ENCODE measurements around the gene NCAM1.
A peak's percentile ranks its signal among the peaks of the same experiment; 100 is the strongest.

The NCAM1 gene

DNA sequence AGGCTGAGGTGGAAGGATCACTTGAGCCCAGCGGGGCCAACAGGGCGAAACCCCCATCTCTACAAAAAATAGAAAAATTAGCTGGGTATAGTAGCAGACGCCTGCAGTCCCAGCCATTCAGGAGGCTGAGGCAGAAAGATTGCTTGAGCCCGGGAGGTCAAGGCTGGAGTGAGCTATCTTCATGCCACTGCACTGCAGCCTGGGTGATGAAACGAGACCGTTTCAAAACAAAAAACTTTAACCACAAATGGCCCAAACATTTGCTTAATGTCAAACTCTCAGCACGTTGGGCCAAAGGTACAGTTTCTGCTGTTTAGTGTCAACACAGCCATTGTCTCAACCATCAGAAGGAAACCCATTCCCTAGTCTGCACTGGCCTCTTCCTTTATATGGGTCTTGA, 284.0 kb downstream of the NCAM1 start:
- no peak overlapping the region for H2BK15ac ChIP-seq (ENCODE audit: low read depth, poor library complexity, severe bottlenecking)
- H2BK12ac ChIP-seq (ENCODE audit: low read length in 2 of 2), result no peak overlapping the region
- no peak overlapping the region for H2AFZ ChIP-seq (ENCODE audit: low read depth, low read length)
- H3K9ac ChIP-seq (ENCODE audit: low read length), result no peak overlapping the region
- H3K9me3 ChIP-seq (ENCODE audit: control insufficient read depth, low read length), result no peaks in the 10 kb centered on the region
- no peaks in the 10 kb centered on the region for H3K79me1 ChIP-seq (replicated peaks; ENCODE audit: low read length, poor library complexity, severe bottlenecking)
- H3K4me3 ChIP-seq (ENCODE audit: insufficient read depth in 1 of 2, low read depth in 1 of 2, low read length in 2 of 2), result no peak overlapping the region
- H3K4me2 ChIP-seq (ENCODE audit: low read length, poor library complexity, severe bottlenecking), result no peak overlapping the region
- no peaks in the 10 kb centered on the region for H3K4me1 ChIP-seq (ENCODE audit: control insufficient read depth, insufficient read depth, low read depth, low read length)
- 89% methylated on average over 7 of the region's 7 CpGs for WGBS
- H2BK120ac ChIP-seq (ENCODE audit: low read depth, low read length), result no peak overlapping the region
- H4K91ac ChIP-seq (ENCODE audit: low read length), result no peak overlapping the region
- H3K27ac ChIP-seq (ENCODE audit: low read length, poor library complexity, severe bottlenecking), result no peak overlapping the region
- H3K36me3 ChIP-seq (ENCODE audit: control insufficient read depth in 1 of 2, insufficient read depth in 2 of 2, low read depth in 1 of 2, low read length in 2 of 2), result no peaks in the 10 kb centered on the region
- H3K27me3 ChIP-seq (ENCODE audit: control insufficient read depth in 1 of 2, insufficient read depth in 1 of 2, low read length in 2 of 2), result peaks cover 0 to 45% of the 10 kb centered on the region in 2 experiments
- no peak overlapping the region for H2AK5ac ChIP-seq (ENCODE audit: low read length, severe bottlenecking)
- DNase-seq, result no peak
- no peak overlapping the region for H2BK5ac ChIP-seq (ENCODE audit: low read depth, low read length, poor library complexity, severe bottlenecking)
- no peak overlapping the region for H3K4ac ChIP-seq (ENCODE audit: low read depth in 1 of 2, low read length in 2 of 2)
- H3K23ac ChIP-seq (ENCODE audit: low read length in 2 of 2), result no peak overlapping the region
- H3K18ac ChIP-seq (ENCODE audit: low read depth in 1 of 2, low read length in 2 of 2), result no peak overlapping the region
- H4K8ac ChIP-seq (ENCODE audit: low read length), result no peak overlapping the region
- H3K14ac ChIP-seq (ENCODE audit: low read length in 2 of 2), result no peak overlapping the region

DNA sequence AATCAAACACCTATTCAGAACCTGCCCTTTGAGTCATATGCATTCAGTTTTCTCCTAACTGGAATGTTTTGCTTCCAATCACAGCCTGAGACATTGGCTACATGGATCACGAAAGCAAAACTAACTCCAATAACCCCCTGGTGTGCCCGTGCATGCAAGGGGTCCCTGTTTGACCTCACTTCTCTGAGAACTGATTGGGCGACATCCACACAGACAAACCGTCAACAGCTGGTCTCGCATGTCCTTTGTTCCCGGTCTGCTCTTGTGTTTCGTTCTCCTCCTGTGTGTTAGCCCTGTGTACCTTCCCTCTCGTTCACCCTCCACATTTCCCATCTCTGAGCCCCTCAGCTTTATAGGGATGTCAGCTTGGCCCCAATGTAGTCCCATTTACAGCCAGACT, 286.0 kb downstream of the NCAM1 start:
- H2BK5ac ChIP-seq (ENCODE audit: low read depth, low read length, poor library complexity, severe bottlenecking), result no peak overlapping the region
- H3K4me3 ChIP-seq (ENCODE audit: insufficient read depth in 1 of 2, low read depth in 1 of 2, low read length in 2 of 2), result no peak overlapping the region
- no peak overlapping the region for H3K27ac ChIP-seq (ENCODE audit: low read length, poor library complexity, severe bottlenecking)
- no peak overlapping the region for H2AFZ ChIP-seq (ENCODE audit: low read depth, low read length)
- no peak overlapping the region for H4K91ac ChIP-seq (ENCODE audit: low read length)
- H3K9ac ChIP-seq (ENCODE audit: low read length), result no peak overlapping the region
- H4K8ac ChIP-seq (ENCODE audit: low read length), result no peak overlapping the region
- no peak for DNase-seq
- H3K18ac ChIP-seq (ENCODE audit: low read depth in 1 of 2, low read length in 2 of 2), result no peak overlapping the region
- peaks cover 0 to 54% of the 10 kb centered on the region in 2 experiments for H3K27me3 ChIP-seq (ENCODE audit: control insufficient read depth in 1 of 2, insufficient read depth in 1 of 2, low read length in 2 of 2)
- no peak overlapping the region for H3K4me2 ChIP-seq (ENCODE audit: low read length, poor library complexity, severe bottlenecking)
- H2BK12ac ChIP-seq (ENCODE audit: low read length in 2 of 2), result no peak overlapping the region
- no peak overlapping the region for H2AK5ac ChIP-seq (ENCODE audit: low read length, severe bottlenecking)
- H3K14ac ChIP-seq (ENCODE audit: low read length in 2 of 2), result no peak overlapping the region
- no peaks in the 10 kb centered on the region for H3K4me1 ChIP-seq (ENCODE audit: control insufficient read depth, insufficient read depth, low read depth, low read length)
- no peak overlapping the region for H3K23ac ChIP-seq (ENCODE audit: low read length in 2 of 2)
- H2BK120ac ChIP-seq (ENCODE audit: low read depth, low read length), result no peak overlapping the region
- no peak overlapping the region for H2BK15ac ChIP-seq (ENCODE audit: low read depth, poor library complexity, severe bottlenecking)
- no peaks in the 10 kb centered on the region for H3K9me3 ChIP-seq (ENCODE audit: control insufficient read depth, low read length)
- no peaks in the 10 kb centered on the region for H3K79me1 ChIP-seq (replicated peaks; ENCODE audit: low read length, poor library complexity, severe bottlenecking)
- H3K4ac ChIP-seq (ENCODE audit: low read depth in 1 of 2, low read length in 2 of 2), result no peak overlapping the region
- no peaks in the 10 kb centered on the region for H3K36me3 ChIP-seq (ENCODE audit: control insufficient read depth in 1 of 2, insufficient read depth in 2 of 2, low read depth in 1 of 2, low read length in 2 of 2)
- WGBS, result 89% methylated on average over 8 of the region's 8 CpGs

DNA sequence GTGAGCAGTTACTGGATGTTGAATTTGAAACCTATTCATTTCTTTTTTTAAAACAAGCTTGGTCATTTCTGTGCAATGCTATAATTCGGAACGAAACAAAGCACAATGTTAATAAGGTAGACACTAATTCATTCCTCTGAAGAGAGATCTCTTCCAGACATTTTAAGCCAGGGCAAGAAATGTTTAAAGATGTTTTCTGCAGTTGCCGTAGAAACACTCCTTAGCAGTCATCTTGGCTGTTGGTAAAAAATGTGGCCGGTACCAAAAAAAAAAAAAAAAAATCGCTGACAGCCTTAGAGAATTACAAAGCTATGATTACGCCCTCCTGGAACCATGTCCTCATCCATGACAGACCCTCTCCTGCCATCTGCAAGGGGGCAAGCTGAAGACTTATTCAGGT, 286.7 kb downstream of the NCAM1 start:
- Histone ChIP-seq H3K4me1 (ENCODE audit: control insufficient read depth, insufficient read depth, low read depth, low read length) (no peaks in the 10 kb centered on the region), H3K14ac (ENCODE audit: low read length in 2 of 2) (no peak overlapping the region), H2BK15ac (ENCODE audit: low read depth, poor library complexity, severe bottlenecking) (no peak overlapping the region), H3K4me3 (ENCODE audit: insufficient read depth in 1 of 2, low read depth in 1 of 2, low read length in 2 of 2) (no peak overlapping the region), H2BK12ac (ENCODE audit: low read length in 2 of 2) (no peak overlapping the region), H3K27me3 (ENCODE audit: control insufficient read depth in 1 of 2, insufficient read depth in 1 of 2, low read length in 2 of 2) (peaks cover 0 to 55% of the 10 kb centered on the region in 2 experiments), H2BK5ac (ENCODE audit: low read depth, low read length, poor library complexity, severe bottlenecking) (no peak overlapping the region), H3K18ac (ENCODE audit: low read depth in 1 of 2, low read length in 2 of 2) (no peak overlapping the region), H3K9me3 (ENCODE audit: control insufficient read depth, low read length) (no peaks in the 10 kb centered on the region), H4K8ac (ENCODE audit: low read length) (no peak overlapping the region), H3K4ac (ENCODE audit: low read depth in 1 of 2, low read length in 2 of 2) (no peak overlapping the region), H3K36me3 (ENCODE audit: control insufficient read depth in 1 of 2, insufficient read depth in 2 of 2, low read depth in 1 of 2, low read length in 2 of 2) (no peaks in the 10 kb centered on the region), H3K9ac (ENCODE audit: low read length) (no peak overlapping the region), H2AFZ (ENCODE audit: low read depth, low read length) (no peak overlapping the region), H3K23ac (ENCODE audit: low read length in 2 of 2) (no peak overlapping the region), H2BK120ac (ENCODE audit: low read depth, low read length) (no peak overlapping the region), H4K91ac (ENCODE audit: low read length) (no peak overlapping the region), H2AK5ac (ENCODE audit: low read length, severe bottlenecking) (no peak overlapping the region), H3K4me2 (ENCODE audit: low read length, poor library complexity, severe bottlenecking) (no peak overlapping the region), H3K27ac (ENCODE audit: low read length, poor library complexity, severe bottlenecking) (no peak overlapping the region), H3K79me1 (replicated peaks; ENCODE audit: low read length, poor library complexity, severe bottlenecking) (no peaks in the 10 kb centered on the region)
- WGBS, result 90% methylated on average over 3 of the region's 6 CpGs
- DNase-seq, result peak; percentile 6

DNA sequence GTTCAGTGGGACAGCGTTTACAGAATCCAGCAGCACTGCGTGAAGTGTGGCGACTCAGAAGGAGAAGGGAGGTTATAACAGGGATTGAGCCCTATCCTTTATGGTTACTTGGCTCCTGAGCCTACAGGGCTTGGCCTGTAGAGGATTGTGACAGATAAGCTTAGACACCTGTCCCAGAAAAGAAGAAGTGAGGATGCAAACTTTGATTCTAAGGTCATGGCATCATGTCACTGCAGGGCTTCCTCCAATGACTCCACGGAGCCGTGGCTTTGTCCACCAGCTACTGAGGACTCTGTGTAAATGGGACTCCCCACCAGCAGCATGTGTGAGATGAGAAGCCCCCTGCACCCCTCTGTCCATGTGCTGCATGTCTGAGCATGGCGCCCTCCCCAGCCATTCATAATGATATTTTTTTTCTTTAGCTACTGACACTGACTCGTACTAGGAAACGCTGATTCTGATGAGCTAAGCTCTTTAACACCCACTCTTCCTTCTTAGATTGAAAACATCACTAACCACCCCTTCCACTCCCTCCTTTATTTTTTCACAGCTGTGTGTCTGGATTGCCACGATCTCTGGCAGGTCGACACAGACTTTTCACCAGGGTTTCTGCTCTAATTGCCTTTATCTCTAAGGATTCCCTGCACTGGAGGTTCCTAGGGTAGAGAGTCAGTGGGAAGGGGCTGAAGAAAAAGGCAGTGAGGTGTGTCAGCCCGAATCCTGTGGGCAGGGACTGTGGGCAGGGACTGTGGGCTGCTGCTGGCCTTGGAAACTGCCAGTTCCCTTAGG, 287.7 kb downstream of the NCAM1 start:
- Histone ChIP-seq H3K79me1 (replicated peaks; ENCODE audit: low read length, poor library complexity, severe bottlenecking) (no peaks in the 10 kb centered on the region), H3K27me3 (ENCODE audit: control insufficient read depth in 1 of 2, insufficient read depth in 1 of 2, low read length in 2 of 2) (peaks cover 0 to 65% of the 10 kb centered on the region in 2 experiments), H2BK12ac (ENCODE audit: low read length in 2 of 2) (peak overlapping the region in 1 of 2 experiments; percentile 48), H3K23ac (ENCODE audit: low read length in 2 of 2) (no peak overlapping the region), H2BK5ac (ENCODE audit: low read depth, low read length, poor library complexity, severe bottlenecking) (no peak overlapping the region), H2BK120ac (ENCODE audit: low read depth, low read length) (no peak overlapping the region), H3K4ac (ENCODE audit: low read depth in 1 of 2, low read length in 2 of 2) (no peak overlapping the region), H3K27ac (ENCODE audit: low read length, poor library complexity, severe bottlenecking) (no peak overlapping the region), H3K4me1 (ENCODE audit: control insufficient read depth, insufficient read depth, low read depth, low read length) (no peaks in the 10 kb centered on the region), H3K4me2 (ENCODE audit: low read length, poor library complexity, severe bottlenecking) (no peak overlapping the region), H2BK15ac (ENCODE audit: low read depth, poor library complexity, severe bottlenecking) (no peak overlapping the region), H4K91ac (ENCODE audit: low read length) (no peak overlapping the region), H3K4me3 (ENCODE audit: insufficient read depth in 1 of 2, low read depth in 1 of 2, low read length in 2 of 2) (no peak overlapping the region), H3K36me3 (ENCODE audit: control insufficient read depth in 1 of 2, insufficient read depth in 2 of 2, low read depth in 1 of 2, low read length in 2 of 2) (no peaks in the 10 kb centered on the region), H2AFZ (ENCODE audit: low read depth, low read length) (no peak overlapping the region), H3K9me3 (ENCODE audit: control insufficient read depth, low read length) (no peaks in the 10 kb centered on the region), H3K14ac (ENCODE audit: low read length in 2 of 2) (peak overlapping the region in 1 of 2 experiments; percentile 15), H4K8ac (ENCODE audit: low read length) (no peak overlapping the region), H2AK5ac (ENCODE audit: low read length, severe bottlenecking) (no peak overlapping the region), H3K18ac (ENCODE audit: low read depth in 1 of 2, low read length in 2 of 2) (no peak overlapping the region), H3K9ac (ENCODE audit: low read length) (no peak overlapping the region)
- whole genome bisulfite sequencing, result 83% methylated on average over 10 of the region's 11 CpGs
- DNase-seq, result no peak

All from mesenchymal stem cell (in vitro differentiated cells and primary cell).